Mucosa of descending colon (tissue), 3 donors: ENCODE measurements around the gene MACC1. TPM values are rescaled to one million over a fixed set of nuclear protein-coding genes. Genes with fewer than 3 reads are reported as not detected.
A peak's percentile ranks its signal among the peaks of the same experiment; 100 is the strongest.

Source experiments
- ATAC-seq: fragments of 200-7000 bp; cut with Tn5 transposase; one replicate; pipeline ENCODE4 v1.9.1; 2020; ENCODE audit warnings: mild to moderate bottlenecking, moderate library complexity
- DNase-seq, 3 donors: peaks; one replicate each; pipeline ENCODE4 v3.0.0-alpha.2; 2020
- H3K36me3 ChIP-seq: fragments of 200-600 bp; one replicate; pipeline ENCODE4 v1.8.0; 2021; ENCODE audit warnings: low read depth, mild to moderate bottlenecking
- H3K4me1 ChIP-seq: fragments of 200-600 bp; one replicate; pipeline ENCODE4 v1.8.0; 2021; ENCODE audit warnings: low read depth, mild to moderate bottlenecking
- H3K4me3 ChIP-seq: fragments of 200-600 bp; one replicate; pipeline ENCODE4 v1.8.0; 2021; ENCODE audit warnings: mild to moderate bottlenecking
- H3K9me3 ChIP-seq: fragments of 200-600 bp; one replicate; pipeline ENCODE4 v1.8.0; 2021; ENCODE audit warnings: mild to moderate bottlenecking
- intact Hi-C, 2 donors: fragments of 100-400 bp; cut with DNase I in 1 of 2; cut with micrococcal nuclease in 1 of 2; formaldehyde crosslinking; loops; one replicate each; pipeline versions ENCODE4 v1.11.0 to v1.11.1; 2022; cut with DNase I, micrococcal nuclease
- long read RNA-seq, 2 donors: library from polyadenylated mRNA; unstranded; transcript quantifications; one replicate each; pipeline ENCODE4 v2.0.0, GENCODE V29; 2019 to 2021
- total RNA-seq, 3 donors: library from RNA; stranded (reverse); fragmentation: NEBNext Ultra II Directional in 2 of 3; extraction: Animal tissue kit (Norgen Biotek cat#: 25700) in 2 of 3; gene quantifications; one replicate each; pipeline versions ENCODE4 v1.2.1 to v1.2.4, GENCODE V29; 2021 to 2023
- TF ChIP-seq, protein P1 (sequence below): fragments of 200-600 bp; IDR thresholded peaks from one replicate; pipeline ENCODE4 v1.8.0; 2022; ENCODE audit warnings: antibody characterized with exemption, mild to moderate bottlenecking
- donor health status: DM: no; HTN: no; CAD: no; lungs with moderate emphysema.
- donor health status: DM: no; HTN: no; CAD: no.
- donor health status: DM: no; HTN: yes; CAD: no.

MACC1 gene
- 10 to 100 TPM in 1 of 3 donors, 1 to 10 TPM in 2; 4.3 to 16.0 (median 9.8) TPM for total RNA-seq
- long read RNA-seq, donor 1: 0 reads
- long read RNA-seq, donor 2, partial matches to known transcripts: 3 of 3 reads
- long read RNA-seq, donor 2, other reads (novel, unspliced or antisense): 0 of 3 reads

DNA sequence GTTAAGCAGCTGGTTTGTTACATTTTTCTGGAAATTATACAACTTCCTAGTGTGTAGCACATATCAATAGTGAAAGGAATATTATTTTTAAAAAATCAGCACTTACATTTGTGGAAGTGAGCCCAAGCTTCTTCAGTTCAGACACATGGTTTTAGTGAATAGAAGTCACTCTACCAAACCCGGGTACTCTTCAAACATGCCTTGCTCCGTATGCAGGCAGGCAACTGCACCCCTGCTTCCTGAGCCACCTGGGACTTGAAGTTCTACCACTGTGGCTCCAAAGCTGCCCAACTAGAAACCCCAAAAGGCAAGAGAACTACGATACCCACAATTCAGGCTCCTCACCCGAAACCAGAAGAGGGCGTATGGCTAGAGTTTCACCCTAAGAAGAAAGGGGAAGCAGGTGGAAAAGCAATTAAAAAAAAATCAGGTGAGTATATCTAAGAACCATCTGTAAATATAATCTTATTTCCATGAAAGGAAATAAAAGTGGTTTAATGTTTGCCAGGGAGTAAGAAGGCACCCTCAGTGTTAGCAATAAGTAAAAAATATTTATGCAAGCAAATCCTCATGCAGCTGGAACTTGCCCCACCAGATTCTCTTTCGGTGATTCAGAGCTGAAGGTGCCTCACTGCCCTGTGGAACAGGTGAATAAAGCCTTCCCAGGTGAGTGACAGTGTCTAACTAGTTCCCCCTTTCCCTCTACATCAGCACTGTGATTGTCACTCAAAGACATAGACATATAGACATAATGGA, at the start of gene MACC1:
Gene MACC1, minus strand, starts transcription at position 192 of the 756 bp plus-strand sequence. CDS start 55,522 bp downstream, outside the sequence.
- DNase-seq (peak; percentile 71 to 85 (median 71)), ATAC-seq (peak; percentile 72)
- no peaks in the 10 kb centered on the region for H3K9me3 ChIP-seq
- no peaks in the 10 kb centered on the region for H3K36me3 ChIP-seq
- no peak within 1 kb of the TSS for H3K4me3 ChIP-seq
- TF ChIP-seq, protein P1, sequence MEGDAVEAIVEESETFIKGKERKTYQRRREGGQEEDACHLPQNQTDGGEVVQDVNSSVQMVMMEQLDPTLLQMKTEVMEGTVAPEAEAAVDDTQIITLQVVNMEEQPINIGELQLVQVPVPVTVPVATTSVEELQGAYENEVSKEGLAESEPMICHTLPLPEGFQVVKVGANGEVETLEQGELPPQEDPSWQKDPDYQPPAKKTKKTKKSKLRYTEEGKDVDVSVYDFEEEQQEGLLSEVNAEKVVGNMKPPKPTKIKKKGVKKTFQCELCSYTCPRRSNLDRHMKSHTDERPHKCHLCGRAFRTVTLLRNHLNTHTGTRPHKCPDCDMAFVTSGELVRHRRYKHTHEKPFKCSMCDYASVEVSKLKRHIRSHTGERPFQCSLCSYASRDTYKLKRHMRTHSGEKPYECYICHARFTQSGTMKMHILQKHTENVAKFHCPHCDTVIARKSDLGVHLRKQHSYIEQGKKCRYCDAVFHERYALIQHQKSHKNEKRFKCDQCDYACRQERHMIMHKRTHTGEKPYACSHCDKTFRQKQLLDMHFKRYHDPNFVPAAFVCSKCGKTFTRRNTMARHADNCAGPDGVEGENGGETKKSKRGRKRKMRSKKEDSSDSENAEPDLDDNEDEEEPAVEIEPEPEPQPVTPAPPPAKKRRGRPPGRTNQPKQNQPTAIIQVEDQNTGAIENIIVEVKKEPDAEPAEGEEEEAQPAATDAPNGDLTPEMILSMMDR: peak; percentile 13
- intact Hi-C loops: loop anchor here in 1 of 2 donors (10.0 kb wide), 1 partner anchor 87 kb away; no protein-coding TSS in a partner anchor
- H3K4me1 ChIP-seq: peaks cover 24% of the 10 kb centered on the region

GRCh38 chr7:20264623-20265022, 47.4 kb upstream of the MACC1 start:
- TF ChIP-seq, protein P1: no peak
- Histone ChIP-seq H3K4me3 (no peak overlapping the region), H3K36me3 (no peaks in the 10 kb centered on the region), H3K4me1 (no peaks in the 10 kb centered on the region), H3K9me3 (no peaks in the 10 kb centered on the region)
- ATAC-seq (no peak), DNase-seq (no peak)
- intact Hi-C loops: no loop called here

DNA sequence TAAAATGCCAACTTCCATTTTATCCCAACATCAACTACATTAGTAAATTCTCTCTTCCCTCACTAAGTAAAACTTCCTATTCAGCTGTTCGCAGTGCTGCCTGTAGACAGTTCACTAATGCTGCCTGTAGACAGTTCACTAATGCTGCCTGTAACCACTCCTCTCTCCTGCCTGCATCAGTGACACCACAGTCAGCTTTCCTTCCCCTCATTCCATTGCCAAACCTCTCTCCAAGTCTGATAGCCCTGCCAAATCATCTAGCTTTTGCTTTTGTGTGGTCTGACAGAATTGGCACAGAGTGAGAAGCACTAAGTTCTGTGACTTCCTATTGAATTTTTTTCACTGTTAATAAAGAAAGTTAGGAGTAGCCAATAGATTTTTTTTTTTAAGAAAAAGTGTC, 43.0 kb upstream of the MACC1 start:
- DNase-seq (no peak), ATAC-seq (no peak)
- no peak overlapping the region for H3K4me3 ChIP-seq
- TF ChIP-seq, protein P1: no peak
- no peaks in the 10 kb centered on the region for H3K4me1 ChIP-seq
- intact Hi-C loops: no loop called here
- no peaks in the 10 kb centered on the region for H3K36me3 ChIP-seq
- H3K9me3 ChIP-seq: no peaks in the 10 kb centered on the region

DNA sequence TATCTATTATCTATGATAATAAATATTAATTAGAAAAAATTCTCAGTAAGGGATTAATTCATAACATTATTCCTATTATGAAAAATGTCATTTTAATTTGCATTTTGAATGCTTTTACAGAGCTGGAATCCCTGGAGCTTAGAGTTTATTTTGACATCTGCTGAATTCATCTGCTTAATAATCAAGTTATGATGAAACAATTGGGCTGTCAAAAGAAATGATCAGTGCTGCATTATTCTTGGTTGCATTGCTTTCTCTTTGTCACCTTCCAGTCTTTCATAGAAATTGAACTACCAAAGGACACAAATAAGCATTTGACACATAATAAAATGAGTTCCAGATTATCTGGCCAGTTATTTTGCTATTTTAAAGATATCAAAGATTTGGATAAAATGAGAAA, 40.0 kb upstream of the MACC1 start:
- TF ChIP-seq, protein P1: no peak
- Histone ChIP-seq H3K4me1 (no peaks in the 10 kb centered on the region), H3K36me3 (no peaks in the 10 kb centered on the region), H3K9me3 (no peaks in the 10 kb centered on the region), H3K4me3 (no peak overlapping the region)
- DNase-seq: no peak
- no peak for ATAC-seq
- intact Hi-C loops: no loop called here

GRCh38 chr7:20249920-20250319, 32.7 kb upstream of the MACC1 start:
- ATAC-seq (no peak), DNase-seq (no peak)
- H3K36me3 ChIP-seq: no peaks in the 10 kb centered on the region
- intact Hi-C loops: no loop called here
- TF ChIP-seq, protein P1: no peak
- no peak overlapping the region for H3K4me3 ChIP-seq
- no peaks in the 10 kb centered on the region for H3K4me1 ChIP-seq
- no peaks in the 10 kb centered on the region for H3K9me3 ChIP-seq
